ENCODE results near the gene EDN2. TPM values are rescaled to one million over a fixed set of nuclear protein-coding genes. Genes with fewer than 3 reads are reported as not detected.

EDN2 gene
- total RNA-seq, 1 donor from 2014 or later = not detected

- no peak for DNase-seq (ENCODE audit: low spot score)
- peak; percentile 37 for ATAC-seq
Observed at GRCh38 chr1:41500378-41500777, 15.9 kb upstream of the EDN2 start.

GRCh38 chr1:41499591-41499990, 15.1 kb upstream of the EDN2 start:
- ATAC-seq (no peak), DNase-seq (ENCODE audit: low spot score) (no peak)

DNA sequence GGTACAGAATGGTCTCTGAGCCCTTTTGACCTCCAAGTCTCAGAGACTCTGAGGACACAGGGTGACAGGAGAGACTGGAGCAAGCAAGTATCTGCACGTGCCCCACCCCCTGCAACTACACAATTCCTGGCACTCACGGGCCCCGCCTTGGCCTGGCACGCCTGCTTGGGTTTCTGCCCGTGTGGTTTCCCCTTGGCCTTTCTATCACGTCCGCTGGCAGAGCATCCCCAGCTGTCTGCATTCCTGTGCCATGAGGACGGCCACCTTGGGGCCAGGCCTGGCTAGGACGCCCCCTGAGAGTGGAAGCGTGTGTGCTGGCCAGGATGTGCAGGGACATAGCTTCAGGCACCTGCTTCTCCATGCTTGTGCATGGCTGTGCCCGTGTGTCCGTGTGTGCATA, 14.3 kb upstream of the EDN2 start:
- DNase-seq (ENCODE audit: low spot score) (peak; percentile 74), ATAC-seq (peak; percentile 73)

DNA sequence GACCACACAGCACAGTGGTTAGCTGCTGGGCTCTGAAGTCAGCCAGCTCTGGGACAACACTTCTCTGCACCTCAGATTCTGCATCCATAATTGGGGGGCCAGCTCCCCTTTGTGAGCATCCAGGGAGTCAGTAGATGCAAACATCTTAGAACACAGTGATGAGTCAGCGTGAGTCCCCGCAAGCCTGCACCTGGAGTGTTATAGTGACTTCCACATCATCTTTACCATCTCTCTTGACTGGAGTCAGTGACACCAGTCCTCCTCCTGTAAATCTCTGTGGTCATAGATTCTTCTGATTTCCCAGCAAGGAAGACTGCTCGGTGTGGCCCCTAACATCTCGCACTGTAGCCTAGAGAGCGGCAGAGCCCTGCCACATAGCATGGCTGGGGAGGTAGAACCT, 13.9 kb upstream of the EDN2 start:
- DNase-seq (ENCODE audit: low spot score) (no peak), ATAC-seq (no peak)

- DNase-seq (ENCODE audit: low spot score) = no peak
Observed at GRCh38 chr1:41497461-41498030, 13.1 kb upstream of the EDN2 start.

GRCh38 chr1:41497056-41497440, 12.6 kb upstream of the EDN2 start:
- ATAC-seq (no peak), DNase-seq (ENCODE audit: low spot score) (no peak)

More at GRCh38 chr1:41497461-41498030, 13.1 kb upstream of the EDN2 start:
- no peak for ATAC-seq

- DNase-seq (ENCODE audit: low spot score) = peak; percentile 64
- ATAC-seq = peak; percentile 69
Observed at GRCh38 chr1:41496080-41497055, 11.9 kb upstream of the EDN2 start.

GRCh38 chr1:41495210-41495948, 10.9 kb upstream of the EDN2 start:
- DNase-seq (ENCODE audit: low spot score) (no peak), ATAC-seq (no peak)

GRCh38 chr1:41494351-41495209, 10.1 kb upstream of the EDN2 start:
- DNase-seq (ENCODE audit: low spot score) (no peak), ATAC-seq (no peak)

- ATAC-seq = no peak
- DNase-seq (ENCODE audit: low spot score) = no peak
Observed at GRCh38 chr1:41493626-41494350, 9.3 kb upstream of the EDN2 start.

- no peak for ATAC-seq
- DNase-seq (ENCODE audit: low spot score) = no peak
Observed at GRCh38 chr1:41493117-41493536, 8.6 kb upstream of the EDN2 start.

DNA sequence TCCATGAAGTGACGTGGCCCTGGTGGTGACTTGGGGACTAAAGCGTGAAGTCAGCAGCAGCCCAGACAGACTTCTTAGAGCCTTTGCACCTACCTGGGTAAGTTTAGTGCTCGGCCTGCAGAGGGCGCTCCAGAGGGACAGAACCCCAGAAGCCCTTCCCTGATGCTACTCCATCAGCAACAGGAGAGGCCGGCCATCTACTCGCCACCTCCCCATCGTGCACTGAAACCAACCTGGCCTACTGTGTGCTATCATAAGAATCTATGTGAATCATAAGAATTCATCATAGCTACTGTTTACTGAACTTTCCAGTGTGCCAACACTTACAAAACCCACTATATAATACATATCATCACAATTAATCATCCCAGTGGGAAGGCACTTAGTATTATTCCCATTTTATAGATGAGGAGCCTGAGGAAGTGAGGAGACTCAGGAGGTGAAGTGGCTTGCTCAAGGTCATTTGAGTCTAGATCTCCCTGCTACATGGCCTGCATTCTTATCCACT, 7.9 kb upstream of the EDN2 start:
- no peak for DNase-seq (ENCODE audit: low spot score)
- no peak for ATAC-seq

DNA sequence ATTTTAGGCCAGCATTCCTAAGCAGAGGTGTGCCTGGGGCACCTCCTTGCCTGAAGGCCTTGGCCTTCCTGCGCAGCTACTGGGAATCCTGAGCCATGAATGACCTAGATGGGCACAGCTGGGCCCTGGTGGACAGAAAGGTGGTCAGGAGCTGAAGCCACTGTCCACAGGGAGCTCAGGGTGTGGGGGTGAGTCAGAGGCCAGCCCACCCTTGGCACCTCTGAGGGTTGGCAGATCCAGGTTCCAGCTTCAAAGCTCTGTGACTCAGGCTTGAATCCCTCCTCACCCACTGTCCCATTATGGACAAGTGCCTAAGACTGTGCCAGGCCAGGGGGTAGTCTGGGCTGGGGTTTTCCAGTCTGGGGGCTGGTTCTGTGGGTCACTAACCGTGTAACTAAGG, 6.4 kb upstream of the EDN2 start:
- no peak for ATAC-seq
- DNase-seq (ENCODE audit: low spot score) = no peak

DNA sequence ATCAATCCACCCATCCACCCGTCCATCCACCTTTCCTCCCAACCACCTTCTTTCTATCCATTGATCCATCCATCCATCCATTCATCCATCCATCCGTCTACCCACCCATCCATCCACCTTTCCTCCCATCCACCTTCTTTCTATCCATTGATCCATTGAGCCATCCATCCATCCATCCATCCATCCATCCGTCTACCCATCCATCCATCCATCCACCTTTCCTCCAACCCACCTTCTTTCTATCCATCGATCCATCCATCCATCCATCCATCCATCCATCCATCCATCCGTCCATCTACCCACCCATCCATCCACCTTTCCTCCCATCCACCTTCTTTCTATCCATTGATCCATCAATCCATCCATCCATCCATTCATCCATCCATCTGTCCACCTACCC, 5.1 kb upstream of the EDN2 start:
- no peak for ATAC-seq
- no peak for DNase-seq (ENCODE audit: low spot score)

- ATAC-seq (no peak), DNase-seq (ENCODE audit: low spot score) (no peak)
Observed at GRCh38 chr1:41488040-41488951, 3.8 kb upstream of the EDN2 start.

GRCh38 chr1:41487126-41488039, 2.9 kb upstream of the EDN2 start:
- no peak for DNase-seq (ENCODE audit: low spot score)
- ATAC-seq = no peak

DNA sequence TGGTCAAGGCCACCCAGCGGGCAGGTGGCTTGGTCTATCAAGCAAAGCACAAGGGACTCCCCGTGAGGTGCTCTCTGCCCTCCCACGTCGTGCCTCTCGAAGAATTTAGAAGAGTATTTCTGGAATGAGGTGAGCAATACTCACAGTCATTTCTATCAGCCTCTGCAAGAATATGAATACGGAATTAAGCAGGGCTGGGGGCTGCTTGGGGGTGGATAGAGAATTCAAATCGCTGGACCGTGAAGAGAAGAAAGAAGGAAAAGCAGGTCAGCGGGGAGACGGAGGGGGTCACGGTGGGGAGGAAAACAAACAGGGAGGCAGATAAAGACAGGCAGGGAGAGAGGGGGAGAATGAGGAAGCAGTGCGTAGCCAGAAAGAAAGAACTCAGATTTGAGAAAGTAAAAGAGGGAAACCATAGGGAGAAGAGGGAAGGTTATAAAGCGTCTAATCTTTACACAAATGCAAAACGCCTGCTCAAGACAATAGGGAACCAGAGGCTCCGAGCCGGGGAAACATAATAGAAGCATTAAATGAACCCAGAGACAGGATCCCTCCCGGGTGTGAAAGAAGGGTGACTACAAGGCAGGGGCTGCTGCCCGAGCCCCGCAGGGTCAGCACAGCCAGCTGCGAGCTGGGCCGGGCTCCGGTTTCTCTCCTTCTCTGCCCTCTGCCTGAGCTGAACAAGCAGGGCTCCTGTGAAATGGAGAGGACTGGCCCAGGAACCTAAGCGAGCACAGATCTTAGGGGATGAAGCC, 2.1 kb upstream of the EDN2 start:
- DNase-seq (ENCODE audit: low spot score) (no peak), ATAC-seq (no peak)
